HG02623 (cell line): ENCODE measurements around the gene LINGO4.

Source experiments
- ATAC-seq: cut with Tn5 transposase; IDR thresholded peaks from one replicate; pipeline ENCODE4 v1.9.1; 2021; ENCODE audit warnings: moderate library complexity; ENCODE audit not compliant: unreplicated experiment

LINGO4 gene

GRCh38 chr1:151835596-151835995 is 30.4 kb upstream of the LINGO4 start:
- no peak for ATAC-seq

GRCh38 chr1:151834239-151834638 is 29.0 kb upstream of the LINGO4 start:
- ATAC-seq: no peak

GRCh38 chr1:151833172-151833900 is 28.1 kb upstream of the LINGO4 start:
- ATAC-seq: no peak

GRCh38 chr1:151832318-151832980 is 27.2 kb upstream of the LINGO4 start:
- ATAC-seq: no peak

GRCh38 chr1:151831605-151832004 is 26.4 kb upstream of the LINGO4 start, which contains the start of gene RORC:
RORC (minus strand) TSS chr1:151831802; CDS start chr1:151831764, 38 bp downstream.
- ATAC-seq: no peak

DNA sequence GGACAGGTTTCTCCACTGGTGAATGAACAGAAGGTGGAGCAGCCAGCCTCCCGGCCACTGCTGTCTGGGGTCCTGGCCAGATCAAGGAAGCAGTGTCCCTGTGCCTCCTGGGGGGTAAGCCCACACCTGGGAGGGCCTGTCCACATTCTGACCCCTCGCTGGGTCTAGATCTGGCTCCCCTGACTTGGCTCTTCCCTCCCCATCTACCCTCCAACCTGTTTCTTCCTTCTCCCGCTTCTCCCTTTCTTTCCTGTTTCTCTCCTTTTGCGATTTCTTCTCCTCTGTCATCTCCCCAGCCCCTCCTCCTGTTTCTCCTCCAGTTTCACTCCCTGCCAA is 26.0 kb upstream of the LINGO4 start:
- no peak for ATAC-seq

DNA sequence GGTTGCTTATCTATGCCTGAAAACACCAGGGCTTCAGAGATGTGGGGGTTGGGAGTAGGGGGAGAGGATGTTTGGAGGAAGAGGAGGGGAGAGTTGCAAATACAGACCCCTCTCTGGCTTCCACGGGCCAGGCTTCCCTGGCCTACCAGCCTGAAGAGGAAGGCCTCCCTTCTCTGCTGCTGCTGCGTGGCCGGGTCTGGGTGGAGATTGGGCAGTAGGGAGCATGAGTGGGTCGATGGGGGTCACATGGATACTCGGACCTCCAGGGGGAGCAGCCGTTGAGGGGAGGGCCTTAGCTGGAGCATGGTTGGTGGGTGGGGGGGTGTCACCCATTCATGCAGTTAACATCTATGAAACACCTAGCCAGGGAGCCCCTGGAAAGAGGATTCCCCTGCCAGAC is 24.8 kb upstream of the LINGO4 start:
- ATAC-seq: no peak

- no peak for ATAC-seq
Measured at GRCh38 chr1:151829352-151830046, 24.3 kb upstream of the LINGO4 start.

- ATAC-seq: no peak
Measured at GRCh38 chr1:151828921-151829320, 23.7 kb upstream of the LINGO4 start.

DNA sequence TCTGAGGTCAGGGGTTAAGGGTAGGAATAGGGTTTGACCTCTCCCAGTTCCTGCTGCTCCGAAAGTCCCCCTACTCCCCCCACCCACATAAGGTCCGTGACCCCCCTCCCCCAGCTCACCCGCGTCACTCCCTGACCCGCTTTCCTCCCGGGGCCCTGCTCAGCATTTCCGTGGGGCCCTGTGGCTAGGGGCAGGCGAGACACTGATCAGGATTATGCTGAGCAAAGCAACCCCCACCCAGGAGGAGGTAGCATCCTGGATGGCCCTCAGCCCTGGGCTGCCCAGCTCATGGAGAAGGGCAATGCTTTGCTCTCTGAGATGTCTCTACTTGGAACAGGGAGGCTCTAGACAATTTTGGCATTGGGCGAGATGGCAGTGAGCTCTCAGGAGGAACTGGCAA is 22.6 kb upstream of the LINGO4 start:
- no peak for ATAC-seq

DNA sequence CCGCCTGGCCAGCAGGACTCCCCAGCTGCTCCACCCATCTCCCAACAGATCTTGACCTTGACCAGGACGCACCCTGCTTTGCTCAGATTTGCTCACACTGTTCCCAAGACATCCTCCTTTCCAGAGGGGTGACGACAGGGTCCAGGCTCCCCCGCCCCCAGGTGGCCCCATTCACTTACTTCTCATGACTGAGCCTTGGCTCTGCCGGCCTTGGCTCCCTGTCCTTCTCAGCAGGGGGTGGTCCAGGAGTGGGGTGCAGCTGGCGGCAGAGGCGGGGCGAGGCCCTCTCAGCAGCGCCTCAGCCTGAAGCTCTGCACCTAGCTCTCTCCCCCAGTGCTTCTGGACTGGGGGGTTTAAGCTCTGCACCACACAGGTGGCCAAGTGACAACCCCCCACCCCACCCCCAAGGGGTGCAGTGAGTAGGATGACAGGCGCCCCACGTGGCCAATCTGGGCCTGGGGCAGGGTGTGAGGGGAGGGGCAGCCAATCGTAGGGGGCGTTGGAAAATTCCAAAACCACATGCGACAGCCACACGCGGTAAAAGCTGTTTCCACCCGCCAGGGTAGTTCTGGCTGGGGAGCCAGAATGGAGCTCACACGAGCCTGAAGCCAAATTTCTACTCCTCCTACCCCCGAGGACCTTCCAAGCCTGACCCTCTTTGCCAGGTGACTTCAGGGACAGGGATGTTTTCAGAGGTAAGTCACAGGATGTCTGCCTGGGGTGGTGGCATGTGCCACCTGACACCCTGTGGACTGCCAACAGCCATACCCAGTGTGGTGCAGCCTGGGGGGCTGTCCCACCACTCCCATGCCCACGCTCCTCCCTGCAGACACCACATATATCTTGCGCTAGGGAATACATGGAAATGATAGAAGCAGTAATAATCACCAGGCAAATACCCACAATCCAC is 20.8 kb upstream of the LINGO4 start:
- no peak for ATAC-seq

DNA sequence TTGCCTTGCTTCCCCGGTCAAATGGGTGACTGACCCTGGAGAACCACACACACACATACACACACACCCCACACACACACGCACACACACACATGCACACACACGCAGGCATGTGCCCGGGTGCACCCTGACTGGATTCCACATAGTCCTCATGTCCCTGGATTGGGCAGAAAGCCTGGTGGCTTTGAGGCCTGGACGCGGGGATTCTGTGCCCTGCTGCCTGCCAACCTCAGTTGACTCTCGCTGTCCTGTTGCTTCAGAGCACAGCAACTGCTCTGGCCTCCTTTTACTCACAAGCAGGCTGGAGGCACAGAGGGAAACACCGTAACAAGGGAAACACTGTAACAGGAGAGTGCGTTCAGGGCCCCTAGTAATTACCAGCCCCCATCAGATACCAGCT is 20.0 kb upstream of the LINGO4 start:
- no peak for ATAC-seq

GRCh38 chr1:151823175-151823574 is 18.0 kb upstream of the LINGO4 start:
- ATAC-seq: no peak

- no peak for ATAC-seq
Measured at GRCh38 chr1:151822404-151822803, 17.2 kb upstream of the LINGO4 start.

DNA sequence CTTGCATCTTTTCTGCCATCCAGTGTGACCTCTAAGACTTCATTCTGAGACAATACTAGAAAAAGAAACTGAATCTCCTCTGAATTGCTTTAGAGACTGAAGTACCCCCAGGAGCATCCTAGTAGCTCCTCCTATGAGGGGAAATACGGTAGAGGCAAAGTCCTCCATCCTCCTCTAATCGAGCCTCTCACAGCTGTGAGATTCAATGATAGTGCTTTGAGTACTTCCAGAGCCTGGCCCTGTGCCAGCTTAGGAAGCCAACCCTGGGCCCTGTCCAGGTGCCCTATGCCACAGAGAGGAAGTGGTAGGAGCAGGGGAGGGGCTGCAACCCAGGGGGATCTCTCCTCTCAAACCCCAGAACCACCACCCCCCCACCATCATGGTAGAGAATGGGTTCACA is 15.7 kb upstream of the LINGO4 start:
- ATAC-seq: no peak

DNA sequence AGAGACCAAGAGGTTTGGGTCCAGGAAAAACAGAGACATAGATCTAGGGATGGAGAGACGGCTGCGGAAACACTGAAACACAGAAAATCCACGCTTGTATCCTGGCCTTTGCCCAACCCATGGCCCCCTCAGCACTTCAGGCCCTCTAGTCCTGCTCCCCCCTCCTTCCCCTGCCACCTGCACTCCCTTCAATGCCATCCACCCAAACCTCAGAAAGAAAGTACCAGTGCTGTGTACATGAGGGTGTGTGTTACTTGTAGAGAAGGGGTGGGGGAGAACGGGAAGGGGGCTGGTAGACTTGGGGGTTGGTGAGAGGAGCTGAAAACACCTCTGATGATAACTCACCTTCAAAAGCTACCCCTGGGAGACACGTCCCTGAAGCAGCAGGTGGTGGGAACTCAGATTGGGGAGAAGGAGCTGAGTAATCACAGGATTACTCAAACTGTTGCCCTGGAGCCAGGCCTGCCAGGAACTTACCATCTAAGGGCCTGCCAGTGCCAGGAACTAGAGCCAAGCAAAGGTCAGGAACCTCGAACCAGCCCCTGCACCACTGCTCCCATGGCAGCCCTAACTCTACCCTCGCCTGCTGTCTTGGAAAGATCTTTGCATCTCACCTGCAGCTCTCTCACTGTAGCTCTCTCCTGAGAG is 14.9 kb upstream of the LINGO4 start:
- no peak for ATAC-seq

- no peak for ATAC-seq
Measured at GRCh38 chr1:151819227-151819835, 14.1 kb upstream of the LINGO4 start.

DNA sequence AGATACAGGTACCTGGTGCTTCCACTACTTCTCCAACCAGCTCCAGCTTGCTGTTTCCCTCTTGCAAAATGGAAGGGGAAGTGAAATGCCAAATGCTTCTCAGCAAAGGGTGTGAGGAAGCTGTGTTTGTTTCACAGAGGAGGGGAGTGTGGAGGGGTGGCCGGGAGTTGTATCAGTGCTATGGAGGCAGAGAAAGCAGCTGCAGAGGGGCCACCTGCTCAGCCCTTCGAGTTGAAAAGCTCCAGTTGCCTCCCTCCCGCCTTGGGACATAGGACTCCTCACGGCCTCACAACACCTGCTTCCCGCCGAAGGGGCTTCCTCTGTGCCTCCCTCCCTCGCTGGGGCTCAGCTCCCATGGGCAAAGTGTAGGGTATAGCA is 12.1 kb upstream of the LINGO4 start:
- ATAC-seq: no peak

GRCh38 chr1:151816548-151817352 is 11.5 kb upstream of the LINGO4 start:
- no peak for ATAC-seq
